Measurements from ENCODE around the gene TPK1. TPM values are rescaled to one million over a fixed set of nuclear protein-coding genes. Genes with fewer than 3 reads are reported as not detected.

TPK1 gene
- total RNA-seq, 2 experiments from 2014 or later = 15.5 to 15.8 TPM

DNA sequence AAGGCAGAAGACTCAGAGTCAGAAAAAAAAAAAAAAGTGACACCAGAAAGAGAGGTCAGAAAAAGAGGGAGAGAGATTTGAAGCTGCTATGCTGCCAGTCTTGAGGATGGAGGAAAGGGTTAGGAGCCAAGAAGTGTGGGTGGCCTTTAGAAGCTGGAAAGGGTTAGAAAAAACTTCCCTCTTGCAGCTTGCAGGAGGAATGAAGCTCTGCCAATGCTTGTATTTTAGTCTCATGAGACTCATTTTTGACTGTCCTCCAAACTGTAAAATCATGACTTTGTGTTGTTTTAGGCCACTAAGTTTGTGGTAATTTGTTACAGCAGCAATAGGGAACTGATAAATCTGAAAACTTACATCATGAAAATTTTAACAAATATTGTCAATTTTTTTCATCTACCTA, 304.7 kb downstream of the TPK1 start:
- TF ChIP-seq, protein P1, sequence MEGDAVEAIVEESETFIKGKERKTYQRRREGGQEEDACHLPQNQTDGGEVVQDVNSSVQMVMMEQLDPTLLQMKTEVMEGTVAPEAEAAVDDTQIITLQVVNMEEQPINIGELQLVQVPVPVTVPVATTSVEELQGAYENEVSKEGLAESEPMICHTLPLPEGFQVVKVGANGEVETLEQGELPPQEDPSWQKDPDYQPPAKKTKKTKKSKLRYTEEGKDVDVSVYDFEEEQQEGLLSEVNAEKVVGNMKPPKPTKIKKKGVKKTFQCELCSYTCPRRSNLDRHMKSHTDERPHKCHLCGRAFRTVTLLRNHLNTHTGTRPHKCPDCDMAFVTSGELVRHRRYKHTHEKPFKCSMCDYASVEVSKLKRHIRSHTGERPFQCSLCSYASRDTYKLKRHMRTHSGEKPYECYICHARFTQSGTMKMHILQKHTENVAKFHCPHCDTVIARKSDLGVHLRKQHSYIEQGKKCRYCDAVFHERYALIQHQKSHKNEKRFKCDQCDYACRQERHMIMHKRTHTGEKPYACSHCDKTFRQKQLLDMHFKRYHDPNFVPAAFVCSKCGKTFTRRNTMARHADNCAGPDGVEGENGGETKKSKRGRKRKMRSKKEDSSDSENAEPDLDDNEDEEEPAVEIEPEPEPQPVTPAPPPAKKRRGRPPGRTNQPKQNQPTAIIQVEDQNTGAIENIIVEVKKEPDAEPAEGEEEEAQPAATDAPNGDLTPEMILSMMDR (IDR thresholded peaks at IDR 0.05) = no peak
- peaks cover 5% of the 10 kb centered on the region for H3K4me1 Mint-ChIP-seq (ENCODE audit: low read depth)
- H3K4me3 Mint-ChIP-seq = no peak overlapping the region
- no peak overlapping the region for H3K27ac Mint-ChIP-seq
- peaks cover 6% of the 10 kb centered on the region for H3K36me3 Mint-ChIP-seq (ENCODE audit: low read depth)
- CTCF ChIA-PET = no interaction called here
- no peaks in the 10 kb centered on the region for H3K27me3 Mint-ChIP-seq
- peaks cover 4% of the 10 kb centered on the region for H3K9me3 Mint-ChIP-seq
- no peak for DNase-seq
- intact Hi-C loops (cut with micrococcal nuclease) = no loop called here
- ATAC-seq = no peak
- POLR2A ChIA-PET = no interaction called here

DNA sequence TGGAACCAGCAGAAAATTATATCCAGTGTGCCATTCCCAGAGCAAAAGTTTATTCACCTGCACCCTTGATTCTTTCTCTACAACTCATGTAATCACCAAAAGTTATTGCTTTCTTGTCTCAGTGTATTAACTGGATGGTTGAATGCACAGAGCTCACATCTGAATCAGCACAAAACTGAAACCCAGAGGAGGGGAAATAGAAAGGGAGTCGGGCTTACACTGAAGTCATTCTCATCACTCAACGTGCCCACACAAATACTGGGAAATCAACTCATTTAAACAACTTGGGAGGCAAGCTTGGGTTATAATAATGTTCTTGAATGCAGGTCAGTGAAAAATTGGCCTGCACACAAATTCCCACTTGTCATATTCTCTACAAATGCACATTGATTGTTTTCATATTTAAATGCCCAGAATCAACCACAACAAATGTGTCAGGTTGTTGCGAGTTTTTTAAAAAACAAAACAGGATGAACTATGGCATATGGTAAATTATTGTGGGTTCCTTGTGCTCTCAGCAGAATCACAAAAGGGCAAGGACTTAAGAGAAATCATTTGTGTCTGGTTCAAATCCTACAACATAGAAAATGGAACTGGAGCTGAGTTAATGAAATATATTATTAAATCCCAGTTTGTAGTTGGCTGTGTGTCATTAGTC, 306.5 kb downstream of the TPK1 start:
- Mint-ChIP-seq H3K9me3 (peaks cover 2% of the 10 kb centered on the region), H3K4me1 (ENCODE audit: low read depth) (peaks cover 5% of the 10 kb centered on the region), H3K4me3 (no peak overlapping the region), H3K36me3 (ENCODE audit: low read depth) (peaks cover 2% of the 10 kb centered on the region), H3K27me3 (no peaks in the 10 kb centered on the region), H3K27ac (no peak overlapping the region)
- ATAC-seq (no peak), DNase-seq (no peak)
- POLR2A ChIA-PET = no interaction called here
- CTCF ChIA-PET = no interaction called here
- TF ChIP-seq, protein P1 (IDR thresholded peaks at IDR 0.05) = no peak
- intact Hi-C loops (cut with micrococcal nuclease) = no loop called here

DNA sequence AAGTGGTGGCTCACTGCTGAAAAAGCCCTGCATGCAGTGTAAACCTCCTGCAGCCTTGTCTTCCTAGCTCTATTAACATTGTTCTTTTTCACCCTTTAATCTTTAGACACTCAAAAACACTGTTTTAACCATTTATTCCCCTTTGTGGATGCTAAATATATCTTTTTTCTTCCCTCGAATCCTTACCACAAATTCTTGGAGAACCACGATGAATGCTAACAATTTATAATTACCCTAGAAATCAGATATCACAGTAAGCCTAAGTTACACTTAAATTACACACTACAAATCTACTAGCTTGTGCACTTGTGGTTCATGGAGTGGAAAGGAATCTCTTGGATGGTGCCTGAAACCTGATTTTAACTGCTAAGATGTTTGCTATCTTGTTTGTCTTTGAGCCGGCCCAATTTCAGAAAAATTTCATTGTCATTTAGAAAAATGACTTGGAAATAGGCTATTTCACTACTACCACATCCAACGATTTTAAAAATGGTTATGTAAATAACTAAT, 307.3 kb downstream of the TPK1 start:
- ATAC-seq = no peak
- H3K27me3 Mint-ChIP-seq = no peaks in the 10 kb centered on the region
- intact Hi-C loops (cut with micrococcal nuclease) = no loop called here
- H3K36me3 Mint-ChIP-seq (ENCODE audit: low read depth) = peaks cover 2% of the 10 kb centered on the region
- peaks cover 2% of the 10 kb centered on the region for H3K9me3 Mint-ChIP-seq
- H3K4me3 Mint-ChIP-seq = no peak overlapping the region
- TF ChIP-seq, protein P1 (IDR thresholded peaks at IDR 0.05) = no peak
- H3K4me1 Mint-ChIP-seq (ENCODE audit: low read depth) = peaks cover 5% of the 10 kb centered on the region
- no peak overlapping the region for H3K27ac Mint-ChIP-seq
- ChIA-PET CTCF (no interaction called here), POLR2A (no interaction called here)
- no peak for DNase-seq

DNA sequence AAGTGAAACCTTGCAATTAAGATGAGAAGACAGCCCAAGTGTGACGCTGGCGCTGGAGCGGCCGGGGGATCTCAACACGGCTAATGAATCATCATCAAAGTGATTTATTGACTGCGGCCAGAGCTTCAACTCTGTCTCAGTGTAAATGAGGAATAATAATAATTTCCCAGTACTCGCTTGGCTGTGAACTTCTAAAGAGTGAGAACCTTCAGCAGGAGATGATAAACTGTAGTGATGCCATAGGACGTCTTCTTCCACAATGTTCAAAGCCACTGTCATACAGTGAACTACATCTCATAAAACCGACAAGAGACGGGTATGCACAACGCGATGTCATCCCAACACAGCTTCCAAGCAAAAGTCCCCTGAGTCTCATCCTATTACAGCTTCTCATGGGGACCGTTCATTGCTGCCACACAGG, 308.8 kb downstream of the TPK1 start:
- H3K4me3 Mint-ChIP-seq = no peak overlapping the region
- TF ChIP-seq, protein P1 (IDR thresholded peaks at IDR 0.05) = no peak
- H3K27ac Mint-ChIP-seq = no peak overlapping the region
- H3K36me3 Mint-ChIP-seq (ENCODE audit: low read depth) = peaks cover 2% of the 10 kb centered on the region
- no peaks in the 10 kb centered on the region for H3K9me3 Mint-ChIP-seq
- intact Hi-C loops (cut with micrococcal nuclease) = no loop called here
- ChIA-PET POLR2A (no interaction called here), CTCF (no interaction called here)
- no peaks in the 10 kb centered on the region for H3K27me3 Mint-ChIP-seq
- peaks cover 5% of the 10 kb centered on the region for H3K4me1 Mint-ChIP-seq (ENCODE audit: low read depth)
- ATAC-seq = no peak
- DNase-seq = no peak

DNA sequence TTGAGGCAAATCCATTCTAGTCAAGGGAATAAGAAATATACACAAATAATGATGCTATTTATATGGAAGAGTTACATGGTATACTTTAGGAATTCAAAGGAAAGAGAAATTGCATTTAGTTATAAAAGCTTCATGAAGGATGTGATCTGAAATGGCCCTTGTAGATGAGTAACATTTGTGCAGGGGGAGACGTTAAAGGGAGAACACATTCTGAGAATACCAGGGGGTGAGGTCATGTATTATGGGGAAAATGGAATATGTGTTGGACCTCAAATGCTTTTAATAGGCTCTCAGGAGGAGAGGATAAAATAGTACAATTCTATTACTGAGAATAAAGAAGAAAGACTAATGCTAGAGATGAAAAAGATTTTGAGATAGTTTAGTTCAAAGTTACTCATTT, 309.9 kb downstream of the TPK1 start:
- TF ChIP-seq, protein P1 (IDR thresholded peaks at IDR 0.05) = no peak
- no peaks in the 10 kb centered on the region for H3K27me3 Mint-ChIP-seq
- H3K4me1 Mint-ChIP-seq (ENCODE audit: low read depth) = peaks cover 5% of the 10 kb centered on the region
- CTCF ChIA-PET = no interaction called here
- intact Hi-C loops (cut with micrococcal nuclease) = no loop called here
- peaks cover 2% of the 10 kb centered on the region for H3K36me3 Mint-ChIP-seq (ENCODE audit: low read depth)
- no peak overlapping the region for H3K27ac Mint-ChIP-seq
- no peak overlapping the region for H3K4me3 Mint-ChIP-seq
- no peaks in the 10 kb centered on the region for H3K9me3 Mint-ChIP-seq
- no peak for DNase-seq
- POLR2A ChIA-PET = no interaction called here
- no peak for ATAC-seq
